MCF 10A (cell line): ENCODE measurements around the gene RAD51B. TPM values are rescaled to one million over a fixed set of nuclear protein-coding genes. Genes with fewer than 3 reads are reported as not detected.

ENCODE experiments used
- BruUV-seq: library from RNA; stranded (reverse); fragments of 400-500 nt; replicated peaks from 2 replicates; lab custom pipeline; 2021; lab: Mats Ljungman, UMichigan
- CTCF ChIA-PET: fragments of 300-600 bp; sonication (Branson Sonifier 250); formaldehyde crosslinking; extraction: SDS; loops from one replicate; lab custom pipeline; 2021; ENCODE audit warnings: antibody characterized with exemption, inconsistent platforms; lab: Yijun Ruan, JAX
- POLR2A ChIA-PET: fragments of 300-600, 350-650 bp; sonication (Branson Sonifier 250); formaldehyde crosslinking; extraction: SDS; loops from one replicate; lab custom pipeline; 2020; ENCODE audit warnings: antibody characterized with exemption, inconsistent platforms; lab: Yijun Ruan, JAX
- DNase-seq: peaks from one replicate; pipeline ENCODE4 v3.0.0-alpha.2; 2018; ENCODE audit not compliant: unreplicated experiment
- H3K27ac Mint-ChIP-seq: one replicate; pipeline ENCODE4 v1.8.0; 2022; ENCODE audit warnings: mild to moderate bottlenecking, low read depth, mixed read lengths; ENCODE audit not compliant: unreplicated experiment
- H3K27me3 Mint-ChIP-seq: one replicate; pipeline ENCODE4 v1.8.0; 2022; ENCODE audit warnings: mixed read lengths; ENCODE audit not compliant: insufficient read depth, unreplicated experiment
- H3K36me3 Mint-ChIP-seq: one replicate; pipeline ENCODE4 v1.8.0; 2022; ENCODE audit warnings: mild to moderate bottlenecking, moderate library complexity, mixed read lengths; ENCODE audit not compliant: insufficient read depth, unreplicated experiment
- H3K4me1 Mint-ChIP-seq: one replicate; pipeline ENCODE4 v1.8.0; 2022; ENCODE audit warnings: mixed read lengths; ENCODE audit not compliant: insufficient read depth, unreplicated experiment
- H3K4me3 Mint-ChIP-seq: one replicate; pipeline ENCODE4 v1.8.0; 2022; ENCODE audit warnings: mild to moderate bottlenecking, moderate library complexity, mixed read lengths; ENCODE audit not compliant: unreplicated experiment
- H3K9me3 Mint-ChIP-seq: one replicate; pipeline ENCODE4 v1.8.0; 2022; ENCODE audit warnings: mixed read lengths; ENCODE audit not compliant: unreplicated experiment
- CTCF ChIP-seq: fragments of 200-600 bp; IDR thresholded peaks from one replicate; pipeline ENCODE4 v1.8.0; 2022; ENCODE audit warnings: antibody characterized with exemption, mild to moderate bottlenecking; ENCODE audit not compliant: unreplicated experiment
- intact Hi-C: fragments of 100-400 bp; cut with micrococcal nuclease; formaldehyde crosslinking; loops from 2 replicates; pipeline ENCODE4 v1.14.1; 2022
- total RNA-seq: library from RNA; stranded (reverse); gene quantifications from 2 replicates; pipeline ENCODE4 v1.2.3, GENCODE V29; 2022

The RAD51B gene
- total RNA-seq, 1 experiment from 2014 or later = 14.6 TPM

GRCh38 chr14:68397371-68397811 lies 577.8 kb downstream of the RAD51B start:
- no peak for DNase-seq
- ChIA-PET POLR2A (interaction anchor here (1.1 kb wide), 1 partner anchor 152 kb away, joined by 5 read pairs; no protein-coding TSS in a partner anchor), CTCF (interaction anchor here (0.6 to 1.1 kb wide), 4 partner anchors 8 to 393 kb away, joined by 3 read pairs; no protein-coding TSS in a partner anchor)
- no peak overlapping the region for H3K4me3 Mint-ChIP-seq
- peak overlapping the region; percentile 75 for H3K27ac Mint-ChIP-seq
- H3K27me3 Mint-ChIP-seq = no peaks in the 10 kb centered on the region
- H3K4me1 Mint-ChIP-seq = peaks cover 56% of the 10 kb centered on the region
- intact Hi-C loops = no loop called here
- no TSS peak for BruUV-seq
- H3K9me3 Mint-ChIP-seq = no peaks in the 10 kb centered on the region
- no peaks in the 10 kb centered on the region for H3K36me3 Mint-ChIP-seq
- no peak for TF ChIP-seq CTCF

GRCh38 chr14:68397822-68398221 lies 578.2 kb downstream of the RAD51B start:
- Mint-ChIP-seq H3K4me3 (no peak overlapping the region), H3K27me3 (no peaks in the 10 kb centered on the region), H3K36me3 (no peaks in the 10 kb centered on the region), H3K4me1 (peaks cover 52% of the 10 kb centered on the region), H3K9me3 (no peaks in the 10 kb centered on the region), H3K27ac (peak overlapping the region; percentile 75)
- no TSS peak for BruUV-seq
- ChIA-PET POLR2A (interaction anchor here (1.1 kb wide), 1 partner anchor 151 kb away, joined by 5 read pairs; no protein-coding TSS in a partner anchor), CTCF (interaction anchor here (0.6 to 1.1 kb wide), 3 partner anchors 8 to 392 kb away, joined by 3 read pairs; no protein-coding TSS in a partner anchor)
- no peak for TF ChIP-seq CTCF
- intact Hi-C loops = no loop called here
- DNase-seq = peak; percentile 25

- intact Hi-C loops = no loop called here
- H3K27me3 Mint-ChIP-seq = no peaks in the 10 kb centered on the region
- H3K36me3 Mint-ChIP-seq = peaks cover 5% of the 10 kb centered on the region
- H3K27ac Mint-ChIP-seq = peak overlapping the region; percentile 75
- no peak for TF ChIP-seq CTCF
- BruUV-seq = no TSS peak
- CTCF ChIA-PET = interaction anchor here (1.1 kb wide), 1 partner anchor 392 kb away, joined by 3 read pairs; no protein-coding TSS in a partner anchor
- POLR2A ChIA-PET = no interaction called here
- no peak overlapping the region for H3K4me3 Mint-ChIP-seq
- no peak for DNase-seq
- peaks cover 53% of the 10 kb centered on the region for H3K4me1 Mint-ChIP-seq
- H3K9me3 Mint-ChIP-seq = no peaks in the 10 kb centered on the region
These were observed 578.8 kb downstream of the RAD51B start for GRCh38 chr14:68398370-68398769.

GRCh38 chr14:68399971-68400370 lies 580.4 kb downstream of the RAD51B start:
- intact Hi-C loops = loop anchor here (2.0 to 10.0 kb wide), 5 partner anchors 67 to 389 kb away; no protein-coding TSS in a partner anchor

More at GRCh38 chr14:68399971-68400370, 580.4 kb downstream of the RAD51B start:
- POLR2A ChIA-PET = interaction anchor here (0.7 to 1.2 kb wide), 7 partner anchors 10 to 395 kb away, joined by 3 to 4 read pairs (median 3); no protein-coding TSS in a partner anchor
- H3K4me3 Mint-ChIP-seq = no peak overlapping the region
- DNase-seq = no peak
- TF ChIP-seq CTCF = no peak
- no peaks in the 10 kb centered on the region for H3K27me3 Mint-ChIP-seq
- H3K4me1 Mint-ChIP-seq = peaks cover 59% of the 10 kb centered on the region
- no peaks in the 10 kb centered on the region for H3K9me3 Mint-ChIP-seq
- CTCF ChIA-PET = interaction anchor here (0.5 to 0.6 kb wide), 2 partner anchors 14 to 105 kb away, joined by 3 read pairs; no protein-coding TSS in a partner anchor
- peaks cover 6% of the 10 kb centered on the region for H3K36me3 Mint-ChIP-seq
- H3K27ac Mint-ChIP-seq = peak overlapping the region; percentile 59
- BruUV-seq = no TSS peak
